A673 (cell line): ENCODE data around the gene DSCAML1. TPM values are rescaled to one million over a fixed set of nuclear protein-coding genes. Genes with fewer than 3 reads are reported as not detected.

Source experiments
- BruUV-seq: library from RNA; stranded (reverse); fragments of 400-500 nt; replicated peaks from 2 replicates; lab custom pipeline; 2021; lab: Mats Ljungman, UMichigan
- CTCF ChIA-PET: fragments of 300-600 bp; sonication (Branson Sonifier 250); formaldehyde crosslinking; loops from one replicate; lab custom pipeline; 2022; ENCODE audit warnings: antibody characterized with exemption; lab: Charles Lee
- POLR2A ChIA-PET: fragments of 300-600 bp; sonication (Branson Sonifier 250); formaldehyde crosslinking; loops from one replicate; lab custom pipeline; 2022; ENCODE audit warnings: antibody characterized with exemption; ENCODE audit not compliant: low non-redundant PET; lab: Charles Lee
- DNase-seq: peaks from one replicate; pipeline ENCODE4 v3.0.0-alpha.2; 2015; ENCODE audit warnings: low spot score
- H3K27ac ChIP-seq: fragments of 200-600 bp; sonication (generic); 2 replicates; pipeline ENCODE4 v1.5.1; 2016; ENCODE audit warnings: mixed run types, low read depth, mild to moderate bottlenecking, mixed read lengths, antibody characterized with exemption, low read length; ENCODE audit not compliant: poor library complexity, severe bottlenecking
- H3K27me3 ChIP-seq: fragments of 200-600 bp; sonication (generic); replicated peaks from 2 replicates; pipeline ENCODE4 v1.6.1; 2017; ENCODE audit warnings: mixed run types, low read depth, mild to moderate bottlenecking, mixed read lengths, antibody characterized with exemption, low read length; ENCODE audit not compliant: insufficient read depth, poor library complexity
- H3K36me3 ChIP-seq: fragments of 200-600 bp; sonication (generic); 2 replicates; pipeline ENCODE4 v1.6.1; 2016; ENCODE audit warnings: mixed run types, mild to moderate bottlenecking, mixed read lengths, antibody characterized with exemption, low read length; ENCODE audit not compliant: insufficient read depth, poor library complexity, severe bottlenecking
- H3K4me1 ChIP-seq: fragments of 200-600 bp; sonication (generic); 2 replicates; pipeline ENCODE4 v1.6.1; 2017; ENCODE audit warnings: mixed run types, mild to moderate bottlenecking, mixed read lengths, antibody characterized with exemption, low read length; ENCODE audit not compliant: insufficient read depth, poor library complexity, severe bottlenecking
- H3K4me3 ChIP-seq: fragments of 200-600 bp; sonication (generic); 2 replicates; pipeline ENCODE4 v1.5.1; 2016; ENCODE audit warnings: low read depth, mixed run types, mild to moderate bottlenecking, mixed read lengths, low read length; ENCODE audit not compliant: poor library complexity, severe bottlenecking
- H3K9me3 ChIP-seq: fragments of 200-600 bp; sonication (generic); 2 replicates; pipeline ENCODE4 v1.6.1; 2016; ENCODE audit warnings: mixed run types, low read depth, mild to moderate bottlenecking, mixed read lengths, antibody characterized with exemption, low read length; ENCODE audit not compliant: poor library complexity, severe bottlenecking
- EZH2 ChIP-seq: fragments of 200-600 bp; sonication (generic); IDR thresholded peaks from 2 replicates; pipeline ENCODE4 v1.6.1; 2017; ENCODE audit warnings: borderline replicate concordance, low read depth, mild to moderate bottlenecking, mixed read lengths, antibody characterized with exemption, low read length; ENCODE audit not compliant: poor library complexity, severe bottlenecking
- intact Hi-C: fragments of 100-400 bp; cut with micrococcal nuclease; formaldehyde crosslinking; loops from one replicate; pipeline ENCODE4 v1.10.0; 2022; ENCODE audit not compliant: unreplicated experiment
- total RNA-seq: library from RNA; stranded (reverse); gene quantifications from 2 replicates; pipeline ENCODE4 v1.2.3, GENCODE V29; 2021
- TF ChIP-seq, protein P1 (sequence below): fragments of 300-800, 200-600 bp; sonication (generic); conservative IDR thresholded peaks from 2 replicates; pipeline ENCODE4 v1.5.1; 2017; ENCODE audit warnings: low read depth, mild to moderate bottlenecking, antibody characterized with exemption, low read length, moderate library complexity, mixed read lengths

Gene DSCAML1
- total RNA-seq, 1 experiment from 2014 or later, result not detected

DNA sequence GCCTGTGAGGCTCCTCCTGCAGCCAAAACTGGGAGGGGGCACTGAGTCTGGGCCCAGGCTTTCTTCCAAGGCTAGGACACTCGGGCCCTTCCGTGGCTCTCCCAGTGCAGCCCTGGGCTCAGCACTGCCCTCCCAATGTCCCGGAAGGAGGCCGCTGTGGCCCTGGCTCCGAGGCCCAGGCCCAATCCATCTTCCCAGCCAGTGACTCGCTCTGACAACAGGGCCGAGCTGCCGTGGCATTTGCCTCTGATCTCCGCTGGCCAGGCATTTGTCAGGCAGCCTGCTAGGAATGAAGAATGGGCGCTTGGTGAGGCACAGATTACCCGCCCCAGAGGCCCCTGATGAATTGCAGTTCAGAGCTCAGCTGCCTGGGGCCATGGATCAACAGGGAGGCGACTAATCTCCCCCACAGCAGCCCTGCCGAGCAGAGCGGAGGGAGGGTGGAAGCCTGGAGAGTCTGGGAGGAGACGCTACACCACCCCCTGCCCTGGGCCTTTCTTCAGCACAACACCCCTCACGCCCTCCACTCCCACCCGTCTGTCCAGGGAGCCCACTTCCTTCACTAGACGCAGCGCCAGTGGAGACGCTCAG, 19.2 kb upstream of the DSCAML1 start:
- no peak for TF ChIP-seq EZH2
- TF ChIP-seq, protein P1, sequence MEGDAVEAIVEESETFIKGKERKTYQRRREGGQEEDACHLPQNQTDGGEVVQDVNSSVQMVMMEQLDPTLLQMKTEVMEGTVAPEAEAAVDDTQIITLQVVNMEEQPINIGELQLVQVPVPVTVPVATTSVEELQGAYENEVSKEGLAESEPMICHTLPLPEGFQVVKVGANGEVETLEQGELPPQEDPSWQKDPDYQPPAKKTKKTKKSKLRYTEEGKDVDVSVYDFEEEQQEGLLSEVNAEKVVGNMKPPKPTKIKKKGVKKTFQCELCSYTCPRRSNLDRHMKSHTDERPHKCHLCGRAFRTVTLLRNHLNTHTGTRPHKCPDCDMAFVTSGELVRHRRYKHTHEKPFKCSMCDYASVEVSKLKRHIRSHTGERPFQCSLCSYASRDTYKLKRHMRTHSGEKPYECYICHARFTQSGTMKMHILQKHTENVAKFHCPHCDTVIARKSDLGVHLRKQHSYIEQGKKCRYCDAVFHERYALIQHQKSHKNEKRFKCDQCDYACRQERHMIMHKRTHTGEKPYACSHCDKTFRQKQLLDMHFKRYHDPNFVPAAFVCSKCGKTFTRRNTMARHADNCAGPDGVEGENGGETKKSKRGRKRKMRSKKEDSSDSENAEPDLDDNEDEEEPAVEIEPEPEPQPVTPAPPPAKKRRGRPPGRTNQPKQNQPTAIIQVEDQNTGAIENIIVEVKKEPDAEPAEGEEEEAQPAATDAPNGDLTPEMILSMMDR, result no peak
- no peak overlapping the region for H3K4me3 ChIP-seq
- ChIA-PET POLR2A (no interaction called here), CTCF (interaction anchor here (2.9 to 4.4 kb wide), 3 partner anchors 9 to 390 kb away, joined by 28 to 41 read pairs (median 40); no protein-coding TSS in a partner anchor)
- no peaks in the 10 kb centered on the region for H3K36me3 ChIP-seq
- H3K27me3 ChIP-seq, result no peaks in the 10 kb centered on the region
- H3K4me1 ChIP-seq, result peaks cover 35% of the 10 kb centered on the region
- no peak overlapping the region for H3K27ac ChIP-seq
- BruUV-seq, result no TSS peak
- H3K9me3 ChIP-seq, result no peaks in the 10 kb centered on the region
- intact Hi-C loops, result loop anchor here (2.0 to 5.0 kb wide), 2 partner anchors 389 to 584 kb away; partner anchors contain the start of genes PCSK7 and RNF214
- peak; percentile 54 for DNase-seq

DNA sequence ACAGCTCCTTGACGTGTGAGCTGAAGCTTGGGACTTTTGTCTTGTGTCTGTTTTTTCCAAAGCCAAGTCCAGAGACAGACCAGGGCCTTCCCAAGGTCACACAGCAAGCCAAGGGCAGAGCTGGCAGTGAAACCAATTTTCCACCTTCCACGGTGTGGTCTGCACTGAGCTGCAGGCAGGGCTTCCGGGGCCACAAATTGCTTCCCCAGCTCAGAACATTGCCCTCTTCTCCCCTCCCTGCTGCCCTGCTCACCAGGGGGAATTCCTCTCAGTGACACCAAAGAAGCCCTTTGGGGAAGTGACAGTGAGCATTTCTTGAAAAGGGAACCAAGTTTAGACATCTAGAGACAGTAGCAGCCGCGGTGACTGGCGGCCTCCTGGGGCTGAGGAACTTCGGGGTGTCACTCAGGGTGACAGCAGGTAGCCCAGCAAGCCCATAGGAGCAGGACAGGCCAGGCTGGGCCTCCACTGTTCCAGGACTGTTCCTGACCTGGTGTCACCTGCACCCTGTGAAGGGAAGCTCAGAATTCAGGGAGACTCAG, 18.3 kb upstream of the DSCAML1 start:
- no peak for DNase-seq
- CTCF ChIA-PET, result interaction anchor here (1.0 to 3.7 kb wide), 3 partner anchors 8 to 389 kb away, joined by 3 to 40 read pairs (median 28); no protein-coding TSS in a partner anchor
- TF ChIP-seq, protein P1, result no peak
- no peak for TF ChIP-seq EZH2
- Histone ChIP-seq H3K27ac (no peak overlapping the region), H3K27me3 (no peaks in the 10 kb centered on the region), H3K4me3 (no peak overlapping the region), H3K9me3 (no peaks in the 10 kb centered on the region), H3K36me3 (no peaks in the 10 kb centered on the region), H3K4me1 (peaks cover 35% of the 10 kb centered on the region)
- no TSS peak for BruUV-seq
- intact Hi-C loops, result loop anchor here (5.0 kb wide), 1 partner anchor 583 kb away; the partner anchor contains the start of genes PCSK7 and RNF214
- POLR2A ChIA-PET, result interaction anchor here (0.5 kb wide), 1 partner anchor 186 kb away, joined by 3 read pairs; no protein-coding TSS in a partner anchor

DNA sequence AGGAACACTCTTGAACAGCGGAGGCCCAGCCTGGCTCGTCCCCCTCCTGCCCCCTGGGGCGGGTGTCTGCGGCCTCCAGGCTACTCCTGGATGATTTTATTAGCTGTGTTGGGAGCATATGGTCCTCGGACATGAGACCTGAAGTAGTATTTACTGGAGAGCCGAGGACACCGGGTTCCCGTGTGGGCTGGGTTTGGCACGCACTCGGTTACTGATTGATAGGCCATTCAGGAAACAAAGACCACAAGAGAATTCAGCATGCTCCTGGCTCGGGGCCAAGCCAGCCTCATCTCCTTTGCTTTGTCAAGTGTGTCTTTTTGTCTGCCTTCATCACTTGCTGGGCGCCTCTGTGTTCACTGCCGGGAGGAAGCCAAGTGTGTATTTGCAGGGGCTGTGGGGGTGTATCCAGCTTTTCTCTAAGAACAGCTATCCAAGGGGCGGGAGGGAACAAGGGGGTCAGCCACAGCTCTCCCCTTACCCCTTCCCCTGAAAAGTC, 17.8 kb upstream of the DSCAML1 start:
- no TSS peak for BruUV-seq
- DNase-seq, result peak; percentile 91
- ChIA-PET POLR2A (no interaction called here), CTCF (interaction anchor here (1.0 to 3.7 kb wide), 2 partner anchors 132 to 388 kb away, joined by 3 to 40 read pairs; no protein-coding TSS in a partner anchor)
- Histone ChIP-seq H3K4me1 (peaks cover 36% of the 10 kb centered on the region), H3K4me3 (no peak overlapping the region), H3K27me3 (no peaks in the 10 kb centered on the region), H3K9me3 (no peaks in the 10 kb centered on the region), H3K36me3 (no peaks in the 10 kb centered on the region), H3K27ac (no peak overlapping the region)
- TF ChIP-seq EZH2, result no peak
- TF ChIP-seq, protein P1, result no peak
- intact Hi-C loops, result loop anchor here (5.0 kb wide), 1 partner anchor 583 kb away; the partner anchor contains the start of genes PCSK7 and RNF214
